Esophagus squamous epithelium (tissue), 4 donors: ENCODE data around the gene NOG.

Experiments
- POLR2A ChIP-seq, 4 donors: fragments of 450-650 bp; IDR thresholded peaks; one replicate each; pipeline ENCODE4 v1.6.1; 2017; ENCODE audit warnings: antibody characterized with exemption in 4 of 4, mild to moderate bottlenecking in 4 of 4, moderate library complexity in 3 of 4
- TF ChIP-seq, protein P1 (sequence below), 6 experiments: fragments of 450-650 bp in 4 of 6; fragments of 200-600 bp in 2 of 6; sonication (generic) in 2 of 6; IDR thresholded peaks; one replicate each; pipeline ENCODE4 v1.5.1; 2016 to 2019; ENCODE audit warnings: antibody characterized with exemption in 6 of 6, mild to moderate bottlenecking in 4 of 6, moderate library complexity in 4 of 6

DNA sequence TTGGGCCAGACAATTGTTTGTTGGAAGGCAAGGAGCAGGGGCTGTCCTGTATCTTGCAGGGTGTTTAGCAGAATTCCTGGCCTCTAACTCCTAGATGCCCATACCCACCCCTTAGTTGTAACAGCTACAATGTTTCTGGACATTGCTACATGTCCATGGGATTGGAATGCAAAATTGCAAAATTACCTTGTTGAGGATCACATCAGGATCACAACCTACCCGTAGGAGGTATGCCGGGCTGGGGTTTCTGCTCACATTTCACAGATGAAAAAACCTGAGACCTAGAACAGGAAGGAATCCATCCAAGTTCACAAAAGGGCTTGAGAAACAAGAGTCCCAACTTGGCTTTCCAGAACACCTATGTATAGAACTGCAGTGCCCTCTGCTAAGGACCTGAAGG lies 22.7 kb downstream of the NOG start:
- TF ChIP-seq, protein P1, sequence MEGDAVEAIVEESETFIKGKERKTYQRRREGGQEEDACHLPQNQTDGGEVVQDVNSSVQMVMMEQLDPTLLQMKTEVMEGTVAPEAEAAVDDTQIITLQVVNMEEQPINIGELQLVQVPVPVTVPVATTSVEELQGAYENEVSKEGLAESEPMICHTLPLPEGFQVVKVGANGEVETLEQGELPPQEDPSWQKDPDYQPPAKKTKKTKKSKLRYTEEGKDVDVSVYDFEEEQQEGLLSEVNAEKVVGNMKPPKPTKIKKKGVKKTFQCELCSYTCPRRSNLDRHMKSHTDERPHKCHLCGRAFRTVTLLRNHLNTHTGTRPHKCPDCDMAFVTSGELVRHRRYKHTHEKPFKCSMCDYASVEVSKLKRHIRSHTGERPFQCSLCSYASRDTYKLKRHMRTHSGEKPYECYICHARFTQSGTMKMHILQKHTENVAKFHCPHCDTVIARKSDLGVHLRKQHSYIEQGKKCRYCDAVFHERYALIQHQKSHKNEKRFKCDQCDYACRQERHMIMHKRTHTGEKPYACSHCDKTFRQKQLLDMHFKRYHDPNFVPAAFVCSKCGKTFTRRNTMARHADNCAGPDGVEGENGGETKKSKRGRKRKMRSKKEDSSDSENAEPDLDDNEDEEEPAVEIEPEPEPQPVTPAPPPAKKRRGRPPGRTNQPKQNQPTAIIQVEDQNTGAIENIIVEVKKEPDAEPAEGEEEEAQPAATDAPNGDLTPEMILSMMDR (IDR thresholded peaks at IDR 0.05) = no peak
- TF ChIP-seq POLR2A (IDR thresholded peaks at IDR 0.05) = no peak
